ENCODE data around the gene TBC1D16.

The TBC1D16 gene

GRCh38 chr17:79950751-79951150 lies 84.9 kb downstream of the TBC1D16 start:
- no peak for DNase-seq (ENCODE audit: low spot score)

- no peak for DNase-seq (ENCODE audit: low spot score)
These were observed 85.4 kb downstream of the TBC1D16 start for GRCh38 chr17:79950306-79950705.

- no peak for DNase-seq (ENCODE audit: low spot score)
These were observed 85.9 kb downstream of the TBC1D16 start for GRCh38 chr17:79949656-79950209.

GRCh38 chr17:79948945-79949655 lies 86.6 kb downstream of the TBC1D16 start:
- no peak for DNase-seq (ENCODE audit: low spot score)

GRCh38 chr17:79948406-79948944 lies 87.2 kb downstream of the TBC1D16 start:
- no peak for DNase-seq (ENCODE audit: low spot score)

GRCh38 chr17:79947351-79948031 lies 88.2 kb downstream of the TBC1D16 start:
- no peak for DNase-seq (ENCODE audit: low spot score)

GRCh38 chr17:79946352-79947231 lies 89.1 kb downstream of the TBC1D16 start:
- DNase-seq (ENCODE audit: low spot score) = no peak

- no peak for DNase-seq (ENCODE audit: low spot score)
These were observed 89.9 kb downstream of the TBC1D16 start for GRCh38 chr17:79945591-79946255.

GRCh38 chr17:79944821-79945391 lies 90.8 kb downstream of the TBC1D16 start:
- DNase-seq (ENCODE audit: low spot score) = no peak

GRCh38 chr17:79944251-79944812 lies 91.3 kb downstream of the TBC1D16 start:
- no peak for DNase-seq (ENCODE audit: low spot score)

- DNase-seq (ENCODE audit: low spot score) = no peak
These were observed 92.1 kb downstream of the TBC1D16 start for GRCh38 chr17:79943347-79944241.

- no peak for DNase-seq (ENCODE audit: low spot score)
These were observed 92.9 kb downstream of the TBC1D16 start for GRCh38 chr17:79942591-79943346.

- DNase-seq (ENCODE audit: low spot score) = no peak
These were observed 93.7 kb downstream of the TBC1D16 start for GRCh38 chr17:79942011-79942405.

- DNase-seq (ENCODE audit: low spot score) = no peak
These were observed 94.3 kb downstream of the TBC1D16 start for GRCh38 chr17:79941088-79942010.

- DNase-seq (ENCODE audit: low spot score) = no peak
These were observed 95.1 kb downstream of the TBC1D16 start for GRCh38 chr17:79940459-79941087.

GRCh38 chr17:79939755-79940458 lies 95.8 kb downstream of the TBC1D16 start:
- DNase-seq (ENCODE audit: low spot score) = no peak

- DNase-seq (ENCODE audit: low spot score) = no peak
These were observed 96.6 kb downstream of the TBC1D16 start for GRCh38 chr17:79939094-79939435.

Measured in AG08395 (cell line).